HG03159 (cell line): ENCODE data around the gene C19orf38.
"Not testable (repeated sequence)": the region's sequence is repeated elsewhere in the genome, so short reads cannot be mapped to it uniquely, and the experiment has no call there.

ENCODE experiments used
- ATAC-seq: cut with Tn5 transposase; IDR thresholded peaks from one replicate; pipeline ENCODE4 v1.9.1; 2021; ENCODE audit warnings: mild to moderate bottlenecking, moderate library complexity; ENCODE audit not compliant: unreplicated experiment

C19orf38 gene

DNA sequence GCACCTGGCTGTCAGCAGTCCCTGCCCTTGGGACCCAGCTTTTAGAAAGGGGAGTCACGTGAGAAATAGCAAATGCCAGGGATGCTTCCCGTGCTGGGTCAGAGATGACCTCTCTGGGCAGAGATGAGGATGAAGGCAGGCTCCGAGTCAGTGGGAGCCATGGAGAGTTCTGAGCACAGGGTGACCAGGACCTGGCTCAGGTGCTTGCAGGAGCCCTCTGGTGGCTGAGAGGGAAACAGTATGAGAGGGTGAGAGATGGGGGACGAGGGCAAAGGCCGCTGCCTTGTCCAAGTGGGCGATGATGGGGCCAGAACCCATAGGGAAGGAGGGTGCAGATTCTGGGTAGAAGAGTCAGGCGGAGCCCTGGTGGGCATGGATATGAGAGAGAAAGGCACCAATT, 28.0 kb upstream of the C19orf38 start:
- no peak for ATAC-seq

DNA sequence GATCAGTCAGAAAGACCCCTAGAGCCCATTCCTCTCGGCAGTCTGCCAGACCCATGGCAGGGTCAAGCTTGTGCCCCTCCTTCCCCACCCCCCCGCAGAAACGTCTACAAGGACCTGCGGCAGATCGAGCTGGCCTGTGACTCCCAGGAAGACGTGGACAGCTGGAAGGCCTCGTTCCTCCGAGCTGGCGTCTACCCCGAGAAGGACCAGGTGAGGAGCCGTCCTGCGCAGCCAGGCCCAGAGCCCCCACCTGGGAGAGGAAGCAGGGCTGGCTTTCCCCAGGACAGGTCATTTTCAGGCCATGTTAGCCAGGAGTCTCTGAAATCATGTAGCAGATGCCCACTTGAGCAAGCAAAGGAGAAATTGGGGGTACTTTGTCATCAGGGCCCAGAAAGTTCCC, 24.5 kb upstream of the C19orf38 start:
- ATAC-seq, result no peak

DNA sequence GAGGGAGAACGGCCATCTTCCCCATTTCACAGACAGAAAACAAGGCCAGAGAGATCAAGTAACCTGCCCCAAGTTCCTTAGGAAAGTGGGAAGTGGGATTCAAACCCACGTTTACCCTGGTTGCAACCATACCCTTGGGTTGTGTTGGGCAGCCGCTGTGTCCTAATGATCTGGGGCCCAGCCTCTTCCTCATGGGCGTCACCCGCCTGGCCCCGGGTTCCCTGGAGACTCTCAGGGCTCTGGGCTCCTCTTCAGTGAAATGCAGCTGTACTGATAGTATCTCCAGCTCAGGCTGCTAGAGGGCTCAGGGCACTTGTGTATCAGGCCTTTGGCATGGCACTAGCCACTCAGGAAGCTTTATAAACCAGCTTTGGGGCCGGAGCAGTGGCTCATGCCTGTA, 22.0 kb upstream of the C19orf38 start:
- no peak for ATAC-seq

DNA sequence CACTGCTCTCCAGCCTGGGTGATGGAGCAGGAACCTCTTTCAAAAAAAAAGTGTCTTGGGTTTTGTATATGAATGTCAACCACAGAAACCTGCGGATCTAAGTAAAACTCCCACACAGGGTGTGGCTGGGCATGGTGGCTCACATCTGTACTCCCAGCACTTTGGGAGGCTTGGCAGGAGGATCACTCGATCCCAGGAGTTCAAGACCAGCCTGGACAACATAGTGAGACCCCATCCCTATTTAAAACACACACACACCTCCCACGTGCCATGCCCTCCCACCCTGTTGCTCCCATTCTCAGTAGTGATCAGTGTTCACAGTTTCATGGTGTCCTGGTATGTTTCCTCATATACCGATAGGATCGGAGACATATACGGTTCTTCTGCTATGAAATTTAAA, 21.4 kb upstream of the C19orf38 start:
- ATAC-seq, result no peak

DNA sequence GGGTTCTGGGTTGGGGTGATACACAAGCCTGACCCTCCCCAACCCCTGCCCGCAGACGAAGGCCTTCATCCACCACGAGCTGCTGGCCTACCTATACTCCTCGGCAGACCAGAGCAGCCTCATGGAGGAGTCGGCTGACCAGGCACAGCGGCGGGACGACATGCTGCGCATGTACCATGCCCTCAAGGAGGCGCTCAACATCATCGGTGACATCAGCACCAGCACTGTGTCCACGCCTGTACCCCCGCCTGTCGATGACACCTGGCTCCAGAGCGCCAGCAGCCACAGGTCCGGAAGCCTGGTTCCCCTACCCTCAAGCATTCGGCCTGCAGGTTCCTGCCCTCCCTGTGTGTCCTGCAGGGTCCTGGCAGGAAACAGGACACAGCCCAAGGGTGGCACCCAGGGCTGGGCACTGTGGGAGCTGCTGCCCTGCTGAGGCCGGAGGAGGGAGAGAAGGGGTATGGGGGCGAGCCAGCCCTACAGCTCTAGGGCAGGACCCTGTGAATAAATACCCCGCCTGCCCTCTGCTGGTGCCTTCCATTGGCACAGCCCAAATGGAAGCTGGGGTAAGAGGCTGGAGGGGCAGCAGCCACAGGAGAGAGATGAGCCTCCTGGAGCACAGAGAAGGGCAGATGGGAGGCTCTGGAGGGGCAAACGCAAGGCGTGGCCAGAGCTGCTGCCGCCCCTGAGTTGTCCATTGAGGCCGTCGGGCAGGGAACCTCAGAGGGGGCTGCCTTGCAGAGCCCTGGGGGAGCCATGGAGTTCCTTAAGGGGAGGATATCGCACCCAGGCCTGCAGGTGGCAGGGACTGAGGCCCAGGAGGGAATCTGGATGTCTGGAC, 19.0 kb upstream of the C19orf38 start:
- ATAC-seq, result no peak

DNA sequence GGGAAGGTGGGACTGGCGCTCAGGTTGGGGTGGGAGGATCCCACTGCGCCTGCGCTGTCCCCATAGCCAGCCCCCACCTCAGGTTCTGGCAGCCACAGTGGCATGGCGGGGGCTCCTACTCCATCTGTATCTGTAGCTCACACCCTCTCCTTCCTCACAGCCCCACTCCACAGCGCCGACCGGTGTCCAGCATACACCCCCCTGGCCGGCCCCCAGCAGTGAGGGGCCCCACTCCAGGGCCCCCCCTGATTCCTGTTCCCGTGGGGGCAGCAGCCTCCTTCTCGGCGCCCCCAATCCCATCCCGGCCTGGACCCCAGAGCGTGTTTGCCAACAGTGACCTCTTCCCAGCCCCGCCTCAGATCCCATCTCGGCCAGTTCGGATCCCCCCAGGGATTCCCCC, 18.2 kb upstream of the C19orf38 start:
- ATAC-seq, result no peak

DNA sequence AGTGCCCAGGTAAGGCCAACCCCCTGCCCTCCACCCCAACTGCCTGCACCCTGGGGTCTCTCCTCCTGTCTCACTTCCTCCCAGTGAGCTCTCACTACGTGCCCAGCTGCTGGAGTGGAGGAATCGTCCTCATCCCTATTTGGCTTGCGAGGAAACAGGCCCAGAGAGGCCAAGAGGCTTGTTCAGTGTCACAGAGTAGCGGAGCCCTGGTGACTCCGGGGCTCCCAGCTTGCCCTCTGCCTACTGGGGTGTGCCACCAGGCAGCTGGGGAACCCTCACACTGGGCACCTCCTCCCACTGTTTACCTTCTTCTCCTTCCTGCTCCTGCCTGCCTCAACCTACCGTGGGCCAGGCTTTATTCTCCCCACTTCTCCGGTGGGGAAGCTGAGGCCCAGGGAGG, 17.8 kb upstream of the C19orf38 start:
- ATAC-seq, result no peak

DNA sequence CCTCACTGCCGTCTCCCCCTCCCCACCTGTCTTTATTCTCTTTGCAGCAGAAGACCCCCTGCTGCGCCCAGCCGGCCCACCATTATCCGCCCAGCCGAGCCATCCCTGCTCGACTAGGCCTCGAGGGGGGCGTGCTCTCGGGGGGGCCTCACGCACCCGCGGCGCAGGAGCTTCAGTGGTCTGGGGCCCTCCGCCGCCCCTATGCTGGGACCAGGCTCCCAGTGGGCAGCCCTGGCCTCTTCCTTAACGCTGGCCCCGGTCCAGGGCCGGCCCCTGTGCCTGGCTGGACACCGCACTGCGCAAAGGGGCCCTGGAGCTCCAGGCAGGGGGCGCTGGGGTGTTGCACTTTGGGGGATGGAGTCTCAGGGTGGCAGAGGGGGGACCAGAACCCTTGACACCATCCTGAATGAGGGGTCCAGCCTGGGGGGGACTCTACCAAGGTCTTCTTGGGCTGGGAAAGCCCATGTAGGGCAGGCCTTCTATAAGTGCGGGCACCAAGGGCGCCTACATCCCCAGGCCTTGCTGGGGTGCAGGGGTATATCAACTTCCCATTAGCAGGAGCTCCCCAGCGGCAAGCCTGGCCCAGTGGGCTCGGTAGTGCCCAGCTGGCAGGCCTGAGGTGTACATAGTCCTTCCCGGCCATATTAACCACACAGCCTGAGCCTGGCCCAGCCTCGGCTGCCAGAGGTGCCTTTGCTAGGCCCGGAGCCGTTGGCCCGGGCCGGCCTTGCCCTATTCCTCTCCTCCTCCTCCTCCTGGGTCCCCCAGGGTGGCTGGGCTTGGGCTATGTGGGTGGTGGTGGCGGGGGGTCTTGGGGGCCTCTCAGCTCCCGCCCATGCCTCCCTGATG, 17.1 kb upstream of the C19orf38 start:
- ATAC-seq, result no peak

DNA sequence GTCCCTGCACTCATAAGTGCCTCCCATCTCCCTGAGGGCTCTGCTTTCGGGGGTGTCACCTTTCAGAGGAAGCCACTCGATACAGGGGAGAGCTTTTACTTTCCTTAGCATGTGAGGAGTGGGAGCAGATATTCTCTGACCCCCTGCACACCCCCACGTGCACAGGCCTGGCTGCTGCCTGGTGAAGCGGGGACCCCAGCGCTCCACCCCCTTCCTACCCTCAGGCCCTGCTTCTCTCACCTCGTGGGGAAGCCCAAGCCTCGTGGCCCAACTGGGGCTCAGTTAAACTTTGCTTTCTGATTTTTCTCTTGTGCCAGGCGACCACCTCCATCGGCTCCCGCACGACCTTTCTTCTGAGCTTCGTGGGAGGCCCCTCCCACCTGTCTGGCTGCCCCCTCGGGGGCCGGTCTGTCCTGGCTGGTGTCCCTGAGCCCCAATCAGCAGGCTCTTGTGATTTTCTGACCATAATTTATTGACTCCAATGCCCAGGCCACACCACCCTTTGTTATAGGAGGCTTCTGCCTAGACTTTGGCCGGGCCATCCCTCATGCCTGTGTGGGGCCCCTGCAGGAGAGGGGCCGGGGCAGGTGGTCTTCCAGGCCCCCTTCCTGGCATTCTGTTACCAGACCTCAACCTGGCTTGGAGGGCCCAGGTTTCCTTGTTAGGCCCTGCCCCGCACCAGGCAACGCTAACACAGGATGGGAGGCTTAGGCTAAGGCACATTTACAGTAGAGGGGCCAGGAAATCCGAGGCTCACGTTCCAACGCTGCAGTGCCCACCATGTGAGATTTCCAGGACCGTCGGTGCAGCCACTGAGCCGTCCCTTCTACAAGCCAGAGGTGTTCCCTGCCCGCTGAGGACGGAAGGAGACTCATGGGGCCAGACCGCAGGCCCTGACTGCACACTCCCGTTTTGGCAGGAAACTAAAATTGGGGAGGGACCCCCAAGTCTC, 16.0 kb upstream of the C19orf38 start:
- no peak for ATAC-seq

DNA sequence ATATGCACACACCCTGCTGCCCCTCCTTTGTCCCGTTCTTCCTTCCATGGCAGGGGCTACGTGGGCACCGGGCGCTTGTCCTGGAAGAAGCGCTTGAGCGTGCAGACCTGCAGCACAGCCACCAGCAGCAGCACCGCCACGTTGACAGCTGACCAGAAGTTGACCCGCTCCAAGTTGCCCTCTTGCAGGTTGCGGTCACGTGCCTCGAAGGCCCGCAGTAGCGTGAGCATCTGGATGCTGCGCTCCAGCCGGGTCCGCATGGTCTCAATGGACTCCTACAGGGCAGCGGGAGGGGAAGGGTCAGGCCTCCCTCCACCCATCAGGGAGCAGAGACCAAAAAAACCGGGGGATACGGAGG, 15.3 kb upstream of the C19orf38 start:
- no peak for ATAC-seq

DNA sequence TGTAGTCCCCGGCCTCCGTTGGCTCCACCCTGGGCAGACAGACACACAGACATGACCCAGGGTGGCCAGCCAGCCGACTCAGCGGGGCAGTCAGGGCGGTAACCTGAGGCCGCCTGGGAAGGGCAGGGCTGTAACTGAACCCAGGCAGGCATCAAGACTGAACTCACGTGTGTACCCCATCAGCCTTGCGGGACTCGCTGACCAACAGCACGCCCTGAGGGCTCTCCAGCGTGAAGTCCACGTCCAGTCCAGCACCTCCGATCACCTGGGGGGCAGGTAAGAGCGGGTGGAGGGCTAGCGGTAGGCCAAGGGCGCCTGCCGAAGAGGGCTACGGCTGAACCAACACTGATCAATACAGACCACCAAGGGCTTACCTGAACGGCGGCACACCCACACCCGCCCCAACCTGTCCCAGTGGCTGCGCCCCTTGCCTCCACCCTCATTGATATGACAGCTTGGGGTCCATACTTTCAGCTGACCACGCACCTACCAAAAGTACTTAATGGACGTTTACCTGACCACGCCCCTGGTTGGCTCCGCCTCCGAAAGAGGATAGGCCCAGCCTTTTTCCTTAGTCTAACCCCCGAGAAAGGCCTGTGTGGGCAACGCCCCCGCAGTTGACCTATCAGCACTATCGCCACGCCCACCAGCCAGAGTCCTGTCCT, 13.0 kb upstream of the C19orf38 start:
- no peak for ATAC-seq

DNA sequence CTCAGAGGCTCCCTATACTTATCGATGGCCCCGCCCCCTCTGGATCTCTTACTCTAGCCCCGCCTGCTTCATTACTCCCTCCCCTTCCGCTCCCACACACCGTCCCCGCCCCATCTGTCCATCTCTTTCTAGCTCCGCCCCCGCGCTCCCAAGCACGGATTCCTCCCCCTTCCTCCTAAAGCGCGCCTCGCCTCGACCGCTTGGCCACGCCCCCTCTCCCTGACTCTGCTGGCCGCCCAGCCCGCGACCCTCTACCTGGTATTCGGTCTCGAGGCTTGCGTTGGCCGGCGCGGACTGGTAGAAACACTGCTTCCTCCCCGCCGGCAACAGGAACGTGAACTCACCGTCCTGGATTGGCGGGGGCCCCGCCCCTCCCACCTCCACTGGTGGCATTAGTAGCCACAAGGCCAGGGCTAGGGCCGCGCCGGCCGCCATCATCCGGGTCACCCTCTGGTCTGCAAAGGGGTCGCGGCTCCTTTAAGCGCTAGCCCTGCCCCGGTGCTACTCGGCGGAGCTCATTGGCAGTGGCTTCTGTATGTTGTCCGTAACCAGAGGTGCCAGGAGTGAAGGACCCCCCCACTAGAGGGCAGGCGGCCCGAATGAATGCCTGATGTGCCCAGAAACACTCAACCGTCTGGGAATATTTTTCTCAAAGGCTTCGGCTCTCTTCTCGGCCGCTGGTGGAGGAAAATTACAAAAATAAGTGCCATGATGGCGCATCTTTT, 12.3 kb upstream of the C19orf38 start, which contains the start of gene TMED1:
Gene TMED1 (minus strand): TSS at position 459 of the 725 bp plus-strand sequence. CDS start 21 bp downstream, at position 438.
- ATAC-seq, result peak; percentile 82

DNA sequence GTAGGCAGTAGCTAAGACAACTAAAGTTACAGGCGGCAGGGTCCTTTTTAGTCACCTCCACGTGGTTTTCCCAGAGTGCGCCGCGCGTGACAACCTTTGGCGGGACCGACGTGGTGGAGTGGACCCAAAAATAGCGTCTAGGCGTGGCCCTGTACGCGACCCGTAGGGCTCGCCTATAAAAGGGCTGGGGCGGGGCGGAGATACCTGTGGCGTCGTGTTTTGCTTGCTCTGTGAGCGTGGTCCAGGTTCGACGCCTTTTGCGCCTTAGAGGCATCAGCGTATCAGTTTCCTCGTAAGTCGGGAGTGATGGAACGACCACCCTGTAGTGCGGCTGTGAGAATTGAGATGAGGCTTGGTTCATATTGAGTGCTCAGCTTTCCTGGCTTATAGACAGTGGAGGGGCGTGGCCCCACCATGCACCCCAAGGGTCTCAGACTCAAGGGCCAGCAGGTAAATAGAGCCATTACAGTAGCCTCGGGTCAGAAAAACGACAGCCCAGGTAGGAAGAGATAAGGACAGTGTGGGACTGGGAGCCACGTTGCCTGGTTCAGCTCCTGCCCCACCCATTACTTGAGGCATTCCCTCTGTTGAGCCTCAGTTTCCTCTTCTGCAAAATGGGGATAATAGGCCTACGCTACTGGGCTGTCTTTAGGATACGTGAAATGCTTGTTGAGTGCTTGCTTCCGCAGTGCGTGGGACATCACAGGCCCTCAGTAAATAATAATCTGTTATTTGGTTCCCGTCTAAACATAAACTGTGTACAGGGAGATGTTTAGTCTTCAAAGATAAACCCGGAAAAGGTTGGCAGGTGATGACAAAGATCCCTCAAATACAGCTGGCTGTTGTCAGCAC, 11.5 kb upstream of the C19orf38 start:
- no peak for ATAC-seq

DNA sequence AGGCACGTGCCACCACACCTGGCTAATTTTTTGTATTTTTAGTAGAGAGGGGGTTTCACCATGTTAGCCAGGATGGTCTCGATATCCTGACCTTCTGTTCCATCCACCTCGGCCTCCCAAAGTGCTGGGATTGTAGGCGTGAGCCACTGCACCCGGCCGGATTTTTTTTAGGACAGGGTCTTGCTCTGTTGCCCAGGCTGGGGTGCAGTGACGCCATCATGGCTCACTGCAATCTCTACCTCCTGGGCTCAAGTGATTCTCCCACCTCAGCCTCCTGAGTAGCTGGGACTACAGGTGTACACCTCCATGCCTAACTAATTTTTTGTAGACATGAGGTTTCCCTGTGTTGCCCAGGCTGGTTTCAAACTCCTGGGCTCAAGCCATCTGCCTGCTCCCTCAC, 10.6 kb upstream of the C19orf38 start:
- ATAC-seq, result not testable (repeated sequence)

DNA sequence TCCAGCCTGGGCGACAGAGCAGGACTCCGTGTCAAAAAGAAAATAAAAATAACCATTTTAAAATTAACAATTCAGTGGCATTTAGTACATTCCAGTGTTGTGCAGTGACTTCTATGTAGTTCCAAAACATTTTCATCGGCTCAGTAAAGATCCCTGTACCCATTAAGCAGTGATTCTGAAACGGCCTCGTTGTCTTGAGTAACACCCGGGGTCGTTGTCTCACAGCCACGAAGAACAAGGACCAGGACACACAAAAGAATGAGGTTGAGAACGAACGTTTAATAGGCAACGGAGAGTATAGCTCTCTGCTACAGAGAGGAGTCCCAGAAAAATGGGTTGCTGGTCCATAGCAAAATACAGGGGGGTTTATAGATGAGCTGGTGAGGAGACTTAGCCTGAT, 9.8 kb upstream of the C19orf38 start:
- no peak for ATAC-seq

DNA sequence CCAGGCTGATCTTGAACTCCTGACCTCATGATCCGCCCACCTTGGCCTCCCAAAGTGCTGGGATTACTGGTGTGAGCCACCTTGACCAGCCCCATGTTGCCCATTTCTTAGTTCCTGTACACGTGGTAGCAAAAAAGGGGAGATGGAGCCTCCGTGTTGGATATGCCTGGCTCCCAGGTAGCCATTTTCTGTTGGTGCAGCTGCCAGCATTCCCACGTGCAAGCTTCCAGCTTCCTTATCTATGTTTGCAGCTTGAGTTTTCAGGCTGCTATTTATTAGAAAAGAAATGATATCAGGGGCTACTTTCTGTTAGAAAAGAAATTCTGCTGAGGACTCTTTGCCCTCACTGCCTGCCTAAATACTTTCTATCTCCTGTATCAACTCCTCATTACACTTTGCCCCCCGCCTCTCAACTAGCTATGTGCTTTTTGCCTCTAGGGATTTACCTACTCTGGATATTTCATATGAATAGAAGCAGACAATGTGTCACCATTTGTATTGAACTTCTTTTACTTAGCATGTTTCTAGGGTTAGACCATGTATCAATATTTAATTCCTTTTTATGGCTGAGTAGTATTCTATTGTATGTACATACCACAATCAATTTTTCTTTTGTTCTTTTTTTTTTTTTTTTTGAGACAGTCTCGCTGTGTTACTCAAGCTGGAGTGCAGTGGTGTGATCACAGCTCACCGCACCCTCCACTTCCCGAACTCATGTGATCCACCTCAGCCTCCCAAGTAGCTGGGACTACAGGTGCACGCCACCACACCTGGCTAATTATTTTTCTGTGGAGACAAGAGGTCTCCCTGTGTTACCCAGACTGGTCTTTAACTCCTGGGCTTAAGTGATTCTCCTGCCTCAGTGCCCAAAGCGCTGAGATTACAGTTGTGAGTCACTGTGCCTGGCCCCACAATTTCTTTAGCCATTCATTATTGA, 8.8 kb upstream of the C19orf38 start:
- ATAC-seq, result no peak

DNA sequence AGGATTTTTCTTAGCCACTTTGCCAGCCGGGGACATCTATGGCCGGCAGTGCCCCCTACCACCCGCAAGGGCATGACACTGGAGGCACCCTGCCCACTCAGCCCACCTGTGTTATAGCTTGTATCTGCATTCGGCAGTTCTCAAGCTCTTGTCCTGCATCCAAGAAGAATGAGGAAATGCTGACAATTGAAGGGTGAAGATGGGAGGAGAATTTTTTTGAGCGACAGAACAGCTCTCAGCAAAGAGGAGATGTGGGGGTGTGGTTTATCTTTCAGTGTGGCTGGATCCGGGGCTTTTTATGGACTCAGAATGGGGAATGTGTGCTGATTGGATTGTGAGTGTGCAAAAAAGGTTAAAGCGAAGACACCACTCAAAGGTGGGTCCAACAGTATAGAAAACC, 5.4 kb upstream of the C19orf38 start:
- no peak for ATAC-seq
